Upper lobe of left lung (tissue), 6 donors: ENCODE results near the gene GNG8. TPM values are rescaled to one million over a fixed set of nuclear protein-coding genes. Genes with fewer than 3 reads are reported as not detected.

Source experiments
- ATAC-seq, 2 donors: fragments of 200-7000 bp; cut with Tn5 transposase; one replicate each; pipeline ENCODE4 v1.9.1; 2022; ENCODE audit warnings: mild to moderate bottlenecking in 2 of 2, moderate library complexity in 2 of 2; ENCODE audit not compliant: low FRiP score in 2 of 2
- DNase-seq, 2 donors: peaks; one replicate each; pipeline ENCODE4 v3.0.0-alpha.2; 2019 to 2020
- H3K27ac ChIP-seq, 4 donors: fragments of 200-600 bp; sonication (generic); one replicate each; pipeline ENCODE4 v1.5.1; 2016 to 2019
- H3K27me3 ChIP-seq, 4 donors: fragments of 200-600 bp; sonication (generic); one replicate each; pipeline ENCODE4 v1.5.1; 2017 to 2019
- H3K36me3 ChIP-seq, 4 donors: fragments of 200-600 bp; sonication (generic); one replicate each; pipeline ENCODE4 v1.5.1; 2016 to 2019
- H3K4me1 ChIP-seq, 4 donors: fragments of 200-600 bp; sonication (generic); one replicate each; pipeline ENCODE4 v1.5.1; 2018 to 2019
- H3K4me3 ChIP-seq, 4 donors: fragments of 200-600 bp; sonication (generic); one replicate each; pipeline ENCODE4 v1.5.1; 2017 to 2019; ENCODE audit warnings: mild to moderate bottlenecking in 2 of 4, moderate library complexity in 1 of 4
- H3K9me3 ChIP-seq, 4 donors: fragments of 200-600 bp; sonication (generic); one replicate each; pipeline ENCODE4 v1.5.1; 2018 to 2019
- CTCF ChIP-seq, 6 experiments: fragments of 450-650 bp in 4 of 6; fragments of 200-600 bp in 2 of 6; sonication (generic) in 2 of 6; IDR thresholded peaks; one replicate each; pipeline ENCODE4 v1.5.1; 2016 to 2019; ENCODE audit warnings: antibody characterized with exemption in 6 of 6
- EP300 ChIP-seq, 4 donors: sonication (generic); formaldehyde crosslinking; IDR thresholded peaks; one replicate each; pipeline ENCODE4 v1.5.1; 2017; ENCODE audit warnings: antibody characterized with exemption in 4 of 4, control low read depth in 2 of 4
- POLR2A ChIP-seq, 4 donors: fragments of 450-650 bp; IDR thresholded peaks; one replicate each; pipeline ENCODE4 v1.5.1; 2016 to 2017; ENCODE audit warnings: antibody characterized with exemption in 4 of 4, mild to moderate bottlenecking in 2 of 4
- POLR2AphosphoS5 ChIP-seq, 2 donors: sonication (generic); formaldehyde crosslinking; IDR thresholded peaks; one replicate each; pipeline ENCODE4 v1.5.1; 2017; ENCODE audit warnings: antibody characterized with exemption in 2 of 2
- WGBS, 2 donors: methylation state at CpG; one replicate each; pipeline ENCODE4 v1.1.5; 2017 to 2018; 5-methylcytosine and 5-hydroxymethylcytosine counted together
- total RNA-seq, 6 donors: library from RNA; depleted of rRNA in 4 of 6; stranded (reverse); fragments of >200 nt in 4 of 6; gene quantifications; one replicate each; pipeline versions ENCODE4 v1.1.0 to v1.2.1, GENCODE V29; 2016 to 2021
- donor health status: DM: no; HTN: no; CAD: no; lungs with moderate emphysema.
- donor health status: DM: no; HTN: yes; CAD: no; lungs with severe emphysema.

Gene GNG8
- total RNA-seq, 6 donors from 2014 or later, result not detected

GRCh38 chr19:46610851-46611770 is 24.9 kb downstream of the GNG8 start:
- DNase-seq, result no peak
- TF ChIP-seq EP300 (IDR thresholded peaks at IDR 0.05) (no peak), CTCF (IDR thresholded peaks at IDR 0.05) (no peak), POLR2A (IDR thresholded peaks at IDR 0.05) (no peak), POLR2AphosphoS5 (IDR thresholded peaks at IDR 0.05) (no peak)
- Histone ChIP-seq H3K9me3 (no peaks in the 10 kb centered on the region), H3K36me3 (peaks cover 20 to 51% (median 46%) of the 10 kb centered on the region in 4 donors), H3K4me3 (no peak overlapping the region), H3K27me3 (no peaks in the 10 kb centered on the region), H3K27ac (no peak overlapping the region), H3K4me1 (peaks cover 0 to 21% (median 14%) of the 10 kb centered on the region in 4 donors)
- ATAC-seq, result no peak
- WGBS, 2 donors, result 70 to 73% methylated on average over 16 to 17 of the region's 17 CpGs

- no peak overlapping the region for H3K27ac ChIP-seq
- H3K9me3 ChIP-seq, result no peaks in the 10 kb centered on the region
- no peak overlapping the region for H3K4me3 ChIP-seq
- DNase-seq (no peak), ATAC-seq (no peak)
- WGBS, 2 donors, result 57 to 58% methylated on average over 5 of the region's 5 CpGs
- H3K4me1 ChIP-seq, result peaks cover 0 to 21% (median 14%) of the 10 kb centered on the region in 4 donors
- peaks cover 20 to 58% (median 53%) of the 10 kb centered on the region in 4 donors for H3K36me3 ChIP-seq
- no peaks in the 10 kb centered on the region for H3K27me3 ChIP-seq
- TF ChIP-seq POLR2A (IDR thresholded peaks at IDR 0.05), result no peak
- TF ChIP-seq CTCF (IDR thresholded peaks at IDR 0.05), result no peak
- no peak for TF ChIP-seq POLR2AphosphoS5 (IDR thresholded peaks at IDR 0.05)
- TF ChIP-seq EP300 (IDR thresholded peaks at IDR 0.05), result no peak
Observed at GRCh38 chr19:46610413-46610775, 25.6 kb downstream of the GNG8 start.

GRCh38 chr19:46609511-46610412 is 26.2 kb downstream of the GNG8 start:
- H3K36me3 ChIP-seq, result peaks cover 20 to 62% (median 55%) of the 10 kb centered on the region in 4 donors

More at GRCh38 chr19:46609511-46610412, 26.2 kb downstream of the GNG8 start:
- no peak for DNase-seq
- no peak for ATAC-seq
- no peak overlapping the region for H3K27ac ChIP-seq
- no peak overlapping the region for H3K4me3 ChIP-seq
- peaks cover 5 to 21% (median 16%) of the 10 kb centered on the region in 4 donors for H3K4me1 ChIP-seq
- H3K27me3 ChIP-seq, result no peaks in the 10 kb centered on the region
- no peaks in the 10 kb centered on the region for H3K9me3 ChIP-seq
- 81 to 87% methylated on average over 30 of the region's 30 CpGs for WGBS, 2 donors
- TF ChIP-seq POLR2A (IDR thresholded peaks at IDR 0.05) (no peak), CTCF (IDR thresholded peaks at IDR 0.05) (no peak), EP300 (IDR thresholded peaks at IDR 0.05) (no peak), POLR2AphosphoS5 (IDR thresholded peaks at IDR 0.05) (no peak)
